Psoas muscle (tissue), 8 donors: ENCODE results near the gene MAPK8. TPM values are rescaled to one million over a fixed set of nuclear protein-coding genes. Genes with fewer than 3 reads are reported as not detected.

Experiments
- ATAC-seq, 4 donors: fragments of 200-7000 bp; cut with Tn5 transposase; one replicate each; pipeline ENCODE4 v1.9.1; 2020; ENCODE audit warnings: moderate library complexity in 3 of 4, mild to moderate bottlenecking in 2 of 4
- DNase-seq, 2 donors: peaks; one replicate each; pipeline ENCODE4 v3.0.0-alpha.2; 2020
- H3K27ac ChIP-seq: fragments of 200-600 bp; one replicate; pipeline ENCODE4 v1.8.0; 2022
- H3K27me3 ChIP-seq, 3 donors: fragments of 200-600 bp in 1 of 3; one replicate each; pipeline versions ENCODE4 v1.6.1 to v1.8.0; 2013 to 2022; ENCODE audit warnings: low read length in 2 of 3, mild to moderate bottlenecking in 2 of 3, moderate library complexity in 1 of 3; ENCODE audit not compliant: insufficient read depth in 3 of 3
- H3K36me3 ChIP-seq, 2 donors: fragments of 200-600 bp in 1 of 2; one replicate each; pipeline versions ENCODE4 v1.6.1 to v1.8.0; 2013 to 2022; ENCODE audit warnings: low read depth in 1 of 2, mild to moderate bottlenecking in 1 of 2, moderate library complexity in 1 of 2; ENCODE audit not compliant: insufficient read depth in 1 of 2
- H3K4me1 ChIP-seq: fragments of 200-600 bp; one replicate; pipeline ENCODE4 v1.8.0; 2022
- H3K4me3 ChIP-seq: fragments of 200-600 bp; one replicate; pipeline ENCODE4 v1.8.0; 2022; ENCODE audit warnings: mild to moderate bottlenecking
- H3K9me3 ChIP-seq: fragments of 200-600 bp; one replicate; pipeline ENCODE4 v1.8.0; 2022
- WGBS, 3 donors: extraction: QIAGEN DNeasy Blood & Tissue Kit; methylation state at CpG; one replicate each; pipeline versions ENCODE4 v1.1.6 to v1.1.7; 2013; 5-methylcytosine and 5-hydroxymethylcytosine counted together
- intact Hi-C, 2 donors: fragments of 100-400 bp; cut with DNase I; formaldehyde crosslinking; loops; one replicate each; pipeline versions ENCODE4 v1.11.0 to v1.14.2; 2022
- polyA plus RNA-seq, 3 donors: library from polyadenylated mRNA; stranded (reverse); fragments of 200-250 nt; gene quantifications; one replicate each; pipeline ENCODE4 v1.2.3, GENCODE V29; 2013
- total RNA-seq, 4 donors: library from RNA; stranded (reverse); fragmentation: NEBNext Ultra II Directional in 2 of 4; extraction: Animal tissue kit (Norgen Biotek cat#: 25700) in 2 of 4; gene quantifications; one replicate each; pipeline versions ENCODE4 v1.2.1 to v1.2.4, GENCODE V29; 2021 to 2023
- TF ChIP-seq, protein P1 (sequence below): fragments of 200-600 bp; IDR thresholded peaks from one replicate; pipeline ENCODE4 v1.8.0; 2022; ENCODE audit warnings: antibody characterized with exemption
- donor health status: healthy with polysubstance abuse.
- donor health status: DM: no; HTN: no; CAD: no; lungs with moderate emphysema.
- donor health status: Bipolar disorder and iron deficiency.
- donor health status: healthy.
- donor health status: DM: yes; HTN: yes; CAD: no.
- donor health status: DM: no; HTN: no; CAD: no.
- donor health status: DM: no; HTN: no; CAD: no.
- donor health status: DM: yes; HTN: yes; CAD: no.

MAPK8 gene
- total and polyA plus RNA-seq, 7 donors: 10.8 to 32.3 (median 24.3) TPM

GRCh38 chr10:48455055-48455391 is 148.5 kb downstream of the MAPK8 start:
- Histone ChIP-seq H3K36me3 (no peaks in the 10 kb centered on the region), H3K4me3 (no peak overlapping the region), H3K27ac (no peak overlapping the region), H3K9me3 (no peaks in the 10 kb centered on the region), H3K4me1 (no peaks in the 10 kb centered on the region), H3K27me3 (no peaks in the 10 kb centered on the region)
- ATAC-seq (no peak), DNase-seq (no peak)
- intact Hi-C loops: loop anchor here in 1 of 2 donors (10.0 kb wide), 1 partner anchor 200 kb away; no protein-coding TSS in a partner anchor
- TF ChIP-seq, protein P1, sequence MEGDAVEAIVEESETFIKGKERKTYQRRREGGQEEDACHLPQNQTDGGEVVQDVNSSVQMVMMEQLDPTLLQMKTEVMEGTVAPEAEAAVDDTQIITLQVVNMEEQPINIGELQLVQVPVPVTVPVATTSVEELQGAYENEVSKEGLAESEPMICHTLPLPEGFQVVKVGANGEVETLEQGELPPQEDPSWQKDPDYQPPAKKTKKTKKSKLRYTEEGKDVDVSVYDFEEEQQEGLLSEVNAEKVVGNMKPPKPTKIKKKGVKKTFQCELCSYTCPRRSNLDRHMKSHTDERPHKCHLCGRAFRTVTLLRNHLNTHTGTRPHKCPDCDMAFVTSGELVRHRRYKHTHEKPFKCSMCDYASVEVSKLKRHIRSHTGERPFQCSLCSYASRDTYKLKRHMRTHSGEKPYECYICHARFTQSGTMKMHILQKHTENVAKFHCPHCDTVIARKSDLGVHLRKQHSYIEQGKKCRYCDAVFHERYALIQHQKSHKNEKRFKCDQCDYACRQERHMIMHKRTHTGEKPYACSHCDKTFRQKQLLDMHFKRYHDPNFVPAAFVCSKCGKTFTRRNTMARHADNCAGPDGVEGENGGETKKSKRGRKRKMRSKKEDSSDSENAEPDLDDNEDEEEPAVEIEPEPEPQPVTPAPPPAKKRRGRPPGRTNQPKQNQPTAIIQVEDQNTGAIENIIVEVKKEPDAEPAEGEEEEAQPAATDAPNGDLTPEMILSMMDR: no peak
- 86 to 89% (median 87%) methylated on average over 11 of the region's 11 CpGs for WGBS, 3 donors

DNA sequence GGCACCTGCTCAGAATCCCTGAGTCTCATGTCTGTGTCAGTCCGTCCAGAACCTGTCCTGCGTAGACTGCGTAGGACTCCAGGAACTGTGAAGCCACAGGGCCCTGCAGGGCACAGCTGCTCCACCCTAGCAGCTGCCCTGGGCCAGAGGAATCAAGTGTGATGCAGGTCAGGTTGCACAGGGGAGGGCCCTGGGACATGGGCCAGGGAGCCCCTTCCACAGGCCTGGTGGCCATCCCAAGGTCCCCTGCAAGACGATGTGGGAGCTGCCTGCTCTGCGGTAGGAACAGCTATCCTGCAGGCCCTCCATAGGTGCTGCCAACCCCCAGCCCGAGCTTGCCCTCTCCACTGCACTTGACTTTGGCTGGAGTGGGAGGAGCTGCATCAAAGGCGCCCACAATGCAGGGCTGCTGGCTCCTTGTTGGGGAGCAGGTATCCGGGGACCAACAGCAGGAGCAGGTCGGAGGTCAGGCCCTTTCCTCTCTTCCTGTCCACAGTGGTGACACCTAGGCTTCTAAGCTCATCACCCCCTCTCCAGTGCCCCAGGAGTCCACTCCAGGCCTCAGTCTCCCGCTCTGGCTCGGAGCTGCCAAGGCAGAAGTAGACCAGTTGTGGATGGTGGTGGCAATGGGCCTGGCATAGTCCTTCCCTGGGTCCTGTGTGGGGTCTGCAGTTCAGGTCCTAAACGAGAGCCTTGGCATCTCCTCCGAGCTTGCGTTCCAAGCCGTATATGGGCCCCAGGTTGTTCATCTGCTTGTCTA is 149.1 kb downstream of the MAPK8 start:
- Histone ChIP-seq H3K9me3 (no peaks in the 10 kb centered on the region), H3K4me3 (no peak overlapping the region), H3K4me1 (no peaks in the 10 kb centered on the region), H3K27me3 (no peaks in the 10 kb centered on the region), H3K36me3 (no peaks in the 10 kb centered on the region), H3K27ac (no peak overlapping the region)
- no peak for DNase-seq
- TF ChIP-seq, protein P1: no peak
- peak in 1 of 4 donors; percentile 19 for ATAC-seq
- intact Hi-C loops: loop anchor here in 1 of 2 donors (10.0 kb wide), 1 partner anchor 199 kb away; no protein-coding TSS in a partner anchor
- 89 to 95% (median 92%) methylated on average over 15 of the region's 15 CpGs for WGBS, 3 donors

DNA sequence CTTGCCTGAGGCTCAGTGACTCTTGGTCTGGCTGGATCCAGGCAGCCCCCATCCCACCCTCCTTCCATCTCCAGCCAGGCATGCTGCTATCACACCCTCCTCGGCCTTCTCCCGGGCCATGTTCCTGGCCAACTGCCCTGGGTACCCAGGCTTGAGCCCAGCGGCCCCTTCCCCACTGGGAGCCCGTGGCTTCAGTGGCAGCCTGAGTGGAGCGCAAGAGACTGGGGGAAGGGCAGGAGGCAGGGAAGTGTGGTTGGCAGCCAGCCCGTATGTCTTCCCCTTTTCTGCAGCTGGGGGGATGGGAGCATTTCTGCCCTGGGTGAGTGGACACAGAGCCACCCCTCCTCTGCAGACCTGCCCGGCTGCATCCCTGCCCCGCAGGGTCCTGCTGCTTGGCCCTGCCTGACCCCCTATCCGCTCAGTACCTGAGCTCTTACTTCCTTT is 149.9 kb downstream of the MAPK8 start:
- 42 to 51% (median 48%) methylated on average over 8 to 9 of the region's 9 CpGs for WGBS, 3 donors
- peak; percentile 60 to 69 for DNase-seq
- H3K4me1 ChIP-seq: no peaks in the 10 kb centered on the region
- no peak overlapping the region for H3K4me3 ChIP-seq
- H3K27me3 ChIP-seq: no peaks in the 10 kb centered on the region
- H3K36me3 ChIP-seq: no peaks in the 10 kb centered on the region
- no peak overlapping the region for H3K27ac ChIP-seq
- intact Hi-C loops: loop anchor here in 1 of 2 donors (10.0 kb wide), 1 partner anchor 198 kb away; no protein-coding TSS in a partner anchor
- ATAC-seq: no peak
- no peaks in the 10 kb centered on the region for H3K9me3 ChIP-seq
- TF ChIP-seq, protein P1: no peak

GRCh38 chr10:48456808-48457761 is 150.6 kb downstream of the MAPK8 start:
- whole genome bisulfite sequencing, 3 donors: 78 to 82% (median 81%) methylated on average over 23 to 24 of the region's 24 CpGs
- Histone ChIP-seq H3K4me3 (no peak overlapping the region), H3K4me1 (no peaks in the 10 kb centered on the region), H3K27ac (no peak overlapping the region), H3K36me3 (no peaks in the 10 kb centered on the region), H3K27me3 (no peaks in the 10 kb centered on the region), H3K9me3 (no peaks in the 10 kb centered on the region)
- TF ChIP-seq, protein P1: no peak
- DNase-seq: peak in 1 of 2 donors; percentile 46
- intact Hi-C loops: loop anchor here in 1 of 2 donors (10.0 kb wide), 1 partner anchor 198 kb away; no protein-coding TSS in a partner anchor
- no peak for ATAC-seq
